HCT116 (cell line): Measurements from ENCODE around the gene RAB5A. TPM values are rescaled to one million over a fixed set of nuclear protein-coding genes. Genes with fewer than 3 reads are reported as not detected.

Experiments used
- ATAC-seq: fragments of 200-7000 bp; cut with Tn5 transposase; 2 replicates; pipeline ENCODE4 v1.9.1; 2020; ENCODE audit warnings: mild to moderate bottlenecking, moderate library complexity
- BruUV-seq: library from RNA; stranded (reverse); fragments of 400-500 nt; replicated peaks from 2 replicates; lab custom pipeline; 2021; lab: Mats Ljungman, UMichigan
- CTCF ChIA-PET: fragments of 300-600 bp; sonication (Branson Sonifier 250); formaldehyde crosslinking; loops from one replicate; lab custom pipeline; 2021; ENCODE audit warnings: antibody characterized with exemption; lab: Charles Lee
- POLR2A ChIA-PET: fragments of 300-600, 350-600 bp; sonication (Branson Sonifier 250); formaldehyde crosslinking; loops from one replicate; lab custom pipeline; 2021; ENCODE audit warnings: antibody characterized with exemption; lab: Charles Lee
- RAD21 ChIA-PET, 2 experiments: fragments of 300-600 bp; sonication (Branson Sonifier 250); formaldehyde crosslinking; loops; one replicate each; lab custom pipeline; 2023; ENCODE audit warnings: low total read pairs in 2 of 2; ENCODE audit not compliant: uncharacterized antibody in 2 of 2, unreplicated experiment in 2 of 2, low non-redundant PET in 1 of 2; lab: Charles Lee
- DNase-seq: peaks from one replicate; pipeline ENCODE4 v3.0.0-alpha.2; 2010; ENCODE audit warnings: low read depth, low spot score
- H2AFZ ChIP-seq: fragments of 200-600 bp; shearing (Covaris generic), sonication (generic); 2 replicates; pipeline ENCODE4 v1.6.1; 2017; ENCODE audit warnings: low read depth, mixed run types, mixed read lengths, antibody characterized with exemption, low read length; ENCODE audit not compliant: poor library complexity, severe bottlenecking
- H3K27ac ChIP-seq: 2 replicates; pipeline ENCODE4 v1.5.1; 2012; ENCODE audit warnings: low read depth, low read length
- H3K27me3 ChIP-seq: fragments of 200-600 bp; sonication (generic); 2 replicates; pipeline ENCODE4 v1.6.1; 2016; ENCODE audit warnings: mixed run types, low read length, mixed read lengths; ENCODE audit not compliant: insufficient read depth
- H3K36me3 ChIP-seq, 2 experiments: fragments of 200-500 bp in 1 of 2; fragments of 200-600 bp in 1 of 2; sonication (Bioruptor generic) in 1 of 2; sonication (generic) in 1 of 2; 2 replicates each; pipeline versions ENCODE4 v1.5.1 to v1.6.1; 2014 to 2016; ENCODE audit warnings: low read length in 2 of 2, inconsistent platforms in 1 of 2, mixed read lengths in 1 of 2, mixed run types in 1 of 2; ENCODE audit not compliant: insufficient read depth in 2 of 2, control insufficient read depth in 1 of 2
- H3K4me1 ChIP-seq, 2 experiments: fragments of 200-600 bp in 1 of 2; sonication (generic) in 1 of 2; 2 replicates each; pipeline versions ENCODE4 v1.5.1 to v1.6.1; 2012 to 2017; ENCODE audit warnings: low read length in 2 of 2, inconsistent platforms in 1 of 2, mild to moderate bottlenecking in 1 of 2, mixed read lengths in 1 of 2, mixed run types in 1 of 2, moderate library complexity in 1 of 2; ENCODE audit not compliant: insufficient read depth in 2 of 2, control insufficient read depth in 1 of 2
- H3K4me2 ChIP-seq: fragments of 200-600 bp; sonication (generic); 2 replicates; pipeline ENCODE4 v1.6.1; 2017; ENCODE audit warnings: mixed run types, low read length, mixed read lengths
- H3K4me3 ChIP-seq, 2 experiments: fragments of 200-600 bp in 1 of 2; sonication (generic) in 1 of 2; replicated peaks in 1 of 2; 2 replicates each; pipeline ENCODE4 v1.5.1; 2011 to 2016; ENCODE audit warnings: low read length in 2 of 2, control low read depth in 1 of 2, low read depth in 1 of 2, mild to moderate bottlenecking in 1 of 2, mixed read lengths in 1 of 2, mixed run types in 1 of 2
- H3K79me2 ChIP-seq: fragments of 200-600 bp; sonication (generic); 2 replicates; pipeline ENCODE4 v1.6.1; 2017; ENCODE audit warnings: mild to moderate bottlenecking, mixed run types, low read length, moderate library complexity, mixed read lengths; ENCODE audit not compliant: insufficient read depth
- H3K9ac ChIP-seq: fragments of 200-600 bp; sonication (generic); 2 replicates; pipeline ENCODE4 v1.6.1; 2016; ENCODE audit warnings: low read length, mixed read lengths
- H3K9me2 ChIP-seq: fragments of 200-600 bp; sonication (generic), shearing (Covaris generic); 2 replicates; pipeline ENCODE4 v1.6.1; 2017; ENCODE audit warnings: mixed run types, mild to moderate bottlenecking, moderate library complexity; ENCODE audit not compliant: insufficient read depth
- H3K9me3 ChIP-seq, 2 experiments: fragments of 200-500 bp in 1 of 2; fragments of 200-600 bp in 1 of 2; sonication (Bioruptor generic) in 1 of 2; sonication (generic) in 1 of 2; 2 replicates each; pipeline ENCODE4 v1.6.1; 2014 to 2017; ENCODE audit warnings: low read length in 2 of 2, mixed read lengths in 2 of 2, inconsistent platforms in 1 of 2, low read depth in 1 of 2, mild to moderate bottlenecking in 1 of 2, mixed run types in 1 of 2, moderate library complexity in 1 of 2; ENCODE audit not compliant: control insufficient read depth in 1 of 2, insufficient read depth in 1 of 2
- H4K20me1 ChIP-seq: fragments of 200-600 bp; sonication (generic), shearing (Covaris generic); 2 replicates; pipeline ENCODE4 v1.6.1; 2017; ENCODE audit warnings: mixed run types, mild to moderate bottlenecking, moderate library complexity; ENCODE audit not compliant: insufficient read depth
- CEBPB ChIP-seq: IDR thresholded peaks from 2 replicates; pipeline ENCODE4 v1.6.1; 2012; ENCODE audit warnings: low read depth
- EZH2 ChIP-seq: fragments of 200-600 bp; sonication (generic); IDR thresholded peaks from 2 replicates; pipeline ENCODE4 v1.6.1; 2017; ENCODE audit warnings: antibody characterized with exemption, mixed run types
- EZH2phosphoT487 ChIP-seq: fragments of 200-600 bp; IDR thresholded peaks from 2 replicates; pipeline ENCODE4 v1.6.1; 2018; ENCODE audit warnings: antibody characterized with exemption, borderline replicate concordance
- MAX ChIP-seq: IDR thresholded peaks from 2 replicates; pipeline ENCODE4 v1.6.1; 2012
- POLR2A ChIP-seq: IDR thresholded peaks from 2 replicates; pipeline ENCODE4 v1.7.0; 2011; ENCODE audit warnings: borderline replicate concordance; ENCODE audit not compliant: insufficient read depth, insufficient read length; ENCODE audit errors: extremely low read depth
- POLR2AphosphoS5 ChIP-seq: IDR thresholded peaks from 2 replicates; pipeline ENCODE4 v1.6.1; 2011; ENCODE audit warnings: mild to moderate bottlenecking, low read depth, low read length, moderate library complexity
- RAD21 ChIP-seq: IDR thresholded peaks from 2 replicates; pipeline ENCODE4 v1.6.1; 2012; ENCODE audit warnings: low read depth, mild to moderate bottlenecking
- SRF ChIP-seq: IDR thresholded peaks from 2 replicates; pipeline ENCODE4 v1.6.1; 2012; ENCODE audit warnings: low read depth
- TCF7L2 ChIP-seq: IDR thresholded peaks from 2 replicates; pipeline ENCODE4 v1.7.0; 2011; ENCODE audit warnings: borderline replicate concordance, inconsistent platforms; ENCODE audit not compliant: insufficient read depth, insufficient read length; ENCODE audit errors: extremely low read depth
- YY1 ChIP-seq: IDR thresholded peaks from 2 replicates; pipeline ENCODE4 v1.6.1; 2011; ENCODE audit warnings: low read length, low read depth, moderate library complexity, mild to moderate bottlenecking; ENCODE audit not compliant: insufficient replicate concordance; ENCODE audit errors: extremely low read depth
- ZNF274 ChIP-seq: fragments of 200-500 bp; sonication (Bioruptor generic); IDR thresholded peaks from 2 replicates; pipeline ENCODE4 v1.6.1; 2014; ENCODE audit warnings: mild to moderate bottlenecking, low read depth, low read length, inconsistent platforms
- intact Hi-C: fragments of 100-400 bp; cut with micrococcal nuclease; formaldehyde crosslinking; loops from 2 replicates; pipeline ENCODE4 v1.10.0; 2022
- total RNA-seq: library from RNA; stranded (reverse); gene quantifications from one replicate; pipeline ENCODE4 v1.2.1, GENCODE V29; 2021; ENCODE audit not compliant: unreplicated experiment
- TF ChIP-seq, protein P1 (sequence below): IDR thresholded peaks from 2 replicates; pipeline ENCODE4 v1.6.1; 2011; ENCODE audit warnings: mild to moderate bottlenecking, low read length, moderate library complexity; ENCODE audit not compliant: insufficient replicate concordance; ENCODE audit errors: extremely low read depth
- TF ChIP-seq, protein P2 (sequence below): IDR thresholded peaks from 2 replicates; pipeline ENCODE4 v1.6.1; 2012; ENCODE audit warnings: low read depth

RAB5A gene
- total RNA-seq, 1 experiment from 2014 or later = 45.0 TPM

- no peak overlapping the region for H3K27ac ChIP-seq
- H3K36me3 ChIP-seq = no peaks in the 10 kb centered on the region
- H3K9me3 ChIP-seq = no peaks in the 10 kb centered on the region
- CTCF ChIA-PET = no interaction called here
- RAD21 ChIA-PET = no interaction called here
- no peak overlapping the region for H3K9ac ChIP-seq
- no peaks in the 10 kb centered on the region for H3K79me2 ChIP-seq
- H3K9me2 ChIP-seq = no peaks in the 10 kb centered on the region
- TF ChIP-seq MAX (no peak), TCF7L2 (no peak), CEBPB (no peak), ZNF274 (no peak), EZH2 (no peak), RAD21 (no peak), POLR2AphosphoS5 (no peak), EZH2phosphoT487 (no peak), YY1 (no peak), SRF (no peak), POLR2A (no peak)
- TF ChIP-seq, protein P1, sequence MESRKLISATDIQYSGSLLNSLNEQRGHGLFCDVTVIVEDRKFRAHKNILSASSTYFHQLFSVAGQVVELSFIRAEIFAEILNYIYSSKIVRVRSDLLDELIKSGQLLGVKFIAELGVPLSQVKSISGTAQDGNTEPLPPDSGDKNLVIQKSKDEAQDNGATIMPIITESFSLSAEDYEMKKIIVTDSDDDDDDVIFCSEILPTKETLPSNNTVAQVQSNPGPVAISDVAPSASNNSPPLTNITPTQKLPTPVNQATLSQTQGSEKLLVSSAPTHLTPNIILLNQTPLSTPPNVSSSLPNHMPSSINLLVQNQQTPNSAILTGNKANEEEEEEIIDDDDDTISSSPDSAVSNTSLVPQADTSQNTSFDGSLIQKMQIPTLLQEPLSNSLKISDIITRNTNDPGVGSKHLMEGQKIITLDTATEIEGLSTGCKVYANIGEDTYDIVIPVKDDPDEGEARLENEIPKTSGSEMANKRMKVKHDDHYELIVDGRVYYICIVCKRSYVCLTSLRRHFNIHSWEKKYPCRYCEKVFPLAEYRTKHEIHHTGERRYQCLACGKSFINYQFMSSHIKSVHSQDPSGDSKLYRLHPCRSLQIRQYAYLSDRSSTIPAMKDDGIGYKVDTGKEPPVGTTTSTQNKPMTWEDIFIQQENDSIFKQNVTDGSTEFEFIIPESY = no peak
- TF ChIP-seq, protein P2, sequence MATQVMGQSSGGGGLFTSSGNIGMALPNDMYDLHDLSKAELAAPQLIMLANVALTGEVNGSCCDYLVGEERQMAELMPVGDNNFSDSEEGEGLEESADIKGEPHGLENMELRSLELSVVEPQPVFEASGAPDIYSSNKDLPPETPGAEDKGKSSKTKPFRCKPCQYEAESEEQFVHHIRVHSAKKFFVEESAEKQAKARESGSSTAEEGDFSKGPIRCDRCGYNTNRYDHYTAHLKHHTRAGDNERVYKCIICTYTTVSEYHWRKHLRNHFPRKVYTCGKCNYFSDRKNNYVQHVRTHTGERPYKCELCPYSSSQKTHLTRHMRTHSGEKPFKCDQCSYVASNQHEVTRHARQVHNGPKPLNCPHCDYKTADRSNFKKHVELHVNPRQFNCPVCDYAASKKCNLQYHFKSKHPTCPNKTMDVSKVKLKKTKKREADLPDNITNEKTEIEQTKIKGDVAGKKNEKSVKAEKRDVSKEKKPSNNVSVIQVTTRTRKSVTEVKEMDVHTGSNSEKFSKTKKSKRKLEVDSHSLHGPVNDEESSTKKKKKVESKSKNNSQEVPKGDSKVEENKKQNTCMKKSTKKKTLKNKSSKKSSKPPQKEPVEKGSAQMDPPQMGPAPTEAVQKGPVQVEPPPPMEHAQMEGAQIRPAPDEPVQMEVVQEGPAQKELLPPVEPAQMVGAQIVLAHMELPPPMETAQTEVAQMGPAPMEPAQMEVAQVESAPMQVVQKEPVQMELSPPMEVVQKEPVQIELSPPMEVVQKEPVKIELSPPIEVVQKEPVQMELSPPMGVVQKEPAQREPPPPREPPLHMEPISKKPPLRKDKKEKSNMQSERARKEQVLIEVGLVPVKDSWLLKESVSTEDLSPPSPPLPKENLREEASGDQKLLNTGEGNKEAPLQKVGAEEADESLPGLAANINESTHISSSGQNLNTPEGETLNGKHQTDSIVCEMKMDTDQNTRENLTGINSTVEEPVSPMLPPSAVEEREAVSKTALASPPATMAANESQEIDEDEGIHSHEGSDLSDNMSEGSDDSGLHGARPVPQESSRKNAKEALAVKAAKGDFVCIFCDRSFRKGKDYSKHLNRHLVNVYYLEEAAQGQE = no peak
- BruUV-seq = no TSS peak
- H3K4me1 ChIP-seq = no peaks in the 10 kb centered on the region
- no peak overlapping the region for H3K4me3 ChIP-seq
- POLR2A ChIA-PET = no interaction called here
- DNase-seq (no peak), ATAC-seq (no peak)
- no peak overlapping the region for H3K4me2 ChIP-seq
- H3K27me3 ChIP-seq = no peaks in the 10 kb centered on the region
- intact Hi-C loops = no loop called here
- no peaks in the 10 kb centered on the region for H4K20me1 ChIP-seq
- no peak overlapping the region for H2AFZ ChIP-seq
Measured at GRCh38 chr3:19903649-19904048, 43.2 kb upstream of the RAB5A start.
